Ectodermal cell (in vitro differentiated cells): ENCODE measurements around the gene TLL1.

ENCODE experiments used
- H3K27ac ChIP-seq: 2 replicates; pipeline ENCODE4 v1.7.0; 2013; ENCODE audit warnings: mild to moderate bottlenecking, low read depth, low read length; ENCODE audit not compliant: insufficient read depth, poor library complexity, severe bottlenecking
- H3K27me3 ChIP-seq: 2 replicates; pipeline ENCODE4 v1.7.0; 2013; ENCODE audit warnings: mild to moderate bottlenecking, low read length; ENCODE audit not compliant: insufficient read depth, control insufficient read depth, poor library complexity, severe bottlenecking
- H3K36me3 ChIP-seq: one replicate; pipeline ENCODE4 v1.7.0; 2013; ENCODE audit warnings: low read length; ENCODE audit not compliant: control insufficient read depth, insufficient read depth
- H3K4me1 ChIP-seq: one replicate; pipeline ENCODE4 v1.7.0; 2013; ENCODE audit warnings: low read length; ENCODE audit not compliant: control insufficient read depth, insufficient read depth
- H3K4me3 ChIP-seq: 2 replicates; pipeline ENCODE4 v1.7.0; 2013; ENCODE audit warnings: low read depth, low read length, control low read depth; ENCODE audit not compliant: insufficient read depth
- H3K9me3 ChIP-seq: 2 replicates; pipeline ENCODE4 v1.7.0; 2013; ENCODE audit warnings: mild to moderate bottlenecking, low read length, moderate library complexity; ENCODE audit not compliant: control insufficient read depth
- WGBS, 2 experiments: methylation state at CpG; one replicate each; pipeline ENCODE4 v1.1.7; 2013; ENCODE audit warnings: missing lambda C conversion rate in 2 of 2; 5-methylcytosine and 5-hydroxymethylcytosine counted together

Gene TLL1

GRCh38 chr4:165928601-165929000 lies 55.6 kb downstream of the TLL1 start:
- WGBS, 2 experiments = 94 to 96% methylated on average over 2 of the region's 2 CpGs
- no peaks in the 10 kb centered on the region for H3K4me1 ChIP-seq
- H3K27ac ChIP-seq = no peak overlapping the region
- H3K27me3 ChIP-seq = no peaks in the 10 kb centered on the region
- no peaks in the 10 kb centered on the region for H3K9me3 ChIP-seq
- no peaks in the 10 kb centered on the region for H3K36me3 ChIP-seq
- H3K4me3 ChIP-seq = no peak overlapping the region

- Histone ChIP-seq H3K27me3 (no peaks in the 10 kb centered on the region), H3K9me3 (no peaks in the 10 kb centered on the region), H3K4me3 (no peak overlapping the region), H3K36me3 (no peaks in the 10 kb centered on the region), H3K27ac (no peak overlapping the region), H3K4me1 (no peaks in the 10 kb centered on the region)
- 94 to 100% methylated on average over 2 of the region's 2 CpGs for WGBS, 2 experiments
Observed at GRCh38 chr4:165929662-165930061, 56.6 kb downstream of the TLL1 start.

- Histone ChIP-seq H3K27ac (no peak overlapping the region), H3K4me3 (no peak overlapping the region), H3K4me1 (no peaks in the 10 kb centered on the region), H3K9me3 (no peaks in the 10 kb centered on the region), H3K27me3 (no peaks in the 10 kb centered on the region), H3K36me3 (no peaks in the 10 kb centered on the region)
- 91 to 94% methylated on average over 5 of the region's 5 CpGs for WGBS, 2 experiments
Observed at GRCh38 chr4:165931741-165932140, 58.7 kb downstream of the TLL1 start.

GRCh38 chr4:165944900-165945299 lies 71.9 kb downstream of the TLL1 start:
- WGBS, 2 experiments = 97 to 98% methylated on average over 3 to 4 of the region's 4 CpGs
- Histone ChIP-seq H3K36me3 (no peaks in the 10 kb centered on the region), H3K27me3 (no peaks in the 10 kb centered on the region), H3K4me3 (no peak overlapping the region), H3K4me1 (no peaks in the 10 kb centered on the region), H3K27ac (no peak overlapping the region), H3K9me3 (no peaks in the 10 kb centered on the region)

- no peaks in the 10 kb centered on the region for H3K27me3 ChIP-seq
Observed at GRCh38 chr4:165945991-165946390, 73.0 kb downstream of the TLL1 start.

GRCh38 chr4:165947019-165947418 lies 74.0 kb downstream of the TLL1 start:
- H3K36me3 ChIP-seq = no peaks in the 10 kb centered on the region
- no peak overlapping the region for H3K4me3 ChIP-seq
- 94 to 100% methylated on average over 3 of the region's 3 CpGs for WGBS, 2 experiments
- no peaks in the 10 kb centered on the region for H3K4me1 ChIP-seq
- no peaks in the 10 kb centered on the region for H3K27me3 ChIP-seq
- no peak overlapping the region for H3K27ac ChIP-seq
- H3K9me3 ChIP-seq = no peaks in the 10 kb centered on the region

More at GRCh38 chr4:165945991-165946390, 73.0 kb downstream of the TLL1 start:
- H3K27ac ChIP-seq = no peak overlapping the region
- no peaks in the 10 kb centered on the region for H3K9me3 ChIP-seq
- WGBS, 2 experiments = 85 to 87% methylated on average over 3 of the region's 3 CpGs
- no peak overlapping the region for H3K4me3 ChIP-seq
- no peaks in the 10 kb centered on the region for H3K4me1 ChIP-seq
- no peaks in the 10 kb centered on the region for H3K36me3 ChIP-seq

- Histone ChIP-seq H3K27ac (no peak overlapping the region), H3K4me3 (no peak overlapping the region), H3K4me1 (no peaks in the 10 kb centered on the region), H3K27me3 (no peaks in the 10 kb centered on the region), H3K9me3 (no peaks in the 10 kb centered on the region), H3K36me3 (no peaks in the 10 kb centered on the region)
- 93 to 94% methylated on average over 3 to 4 of the region's 4 CpGs for WGBS, 2 experiments
Observed at GRCh38 chr4:165953181-165953580, 80.1 kb downstream of the TLL1 start.

- Histone ChIP-seq H3K27me3 (no peaks in the 10 kb centered on the region), H3K4me3 (no peak overlapping the region), H3K36me3 (no peaks in the 10 kb centered on the region), H3K27ac (no peak overlapping the region), H3K9me3 (peaks cover 2% of the 10 kb centered on the region), H3K4me1 (no peaks in the 10 kb centered on the region)
- WGBS, 2 experiments = 88% methylated on average over 2 of the region's 2 CpGs
Observed at GRCh38 chr4:165963621-165964020, 90.6 kb downstream of the TLL1 start.

GRCh38 chr4:165964591-165964990 lies 91.6 kb downstream of the TLL1 start:
- Histone ChIP-seq H3K9me3 (no peaks in the 10 kb centered on the region), H3K4me1 (no peaks in the 10 kb centered on the region), H3K4me3 (no peak overlapping the region), H3K27ac (no peak overlapping the region), H3K36me3 (no peaks in the 10 kb centered on the region), H3K27me3 (no peaks in the 10 kb centered on the region)
- 96 to 97% methylated on average over 3 to 4 of the region's 5 CpGs for WGBS, 2 experiments

- H3K4me3 ChIP-seq = no peak overlapping the region
- no peaks in the 10 kb centered on the region for H3K4me1 ChIP-seq
- WGBS, 2 experiments = 95 to 97% methylated on average over 2 of the region's 2 CpGs
- no peaks in the 10 kb centered on the region for H3K36me3 ChIP-seq
- no peak overlapping the region for H3K27ac ChIP-seq
- H3K27me3 ChIP-seq = no peaks in the 10 kb centered on the region
- no peaks in the 10 kb centered on the region for H3K9me3 ChIP-seq
Observed at GRCh38 chr4:165965503-165965902, 92.5 kb downstream of the TLL1 start.

GRCh38 chr4:165966833-165967232 lies 93.8 kb downstream of the TLL1 start:
- no peaks in the 10 kb centered on the region for H3K4me1 ChIP-seq
- no peaks in the 10 kb centered on the region for H3K36me3 ChIP-seq
- H3K27ac ChIP-seq = no peak overlapping the region
- WGBS, 2 experiments = 93 to 96% methylated on average over 8 of the region's 8 CpGs
- no peaks in the 10 kb centered on the region for H3K27me3 ChIP-seq
- H3K9me3 ChIP-seq = no peaks in the 10 kb centered on the region
- H3K4me3 ChIP-seq = no peak overlapping the region
